NB4 (cell line): ENCODE measurements around the gene TNS4.

ENCODE experiments used
- DNase-seq: peaks from one replicate; pipeline ENCODE4 v3.0.0; 2010; ENCODE audit warnings: low read depth
- H3K4me3 ChIP-seq: one replicate; pipeline ENCODE4 v1.5.1; 2011; ENCODE audit warnings: mild to moderate bottlenecking, low read depth, low read length, moderate library complexity
- MYC ChIP-seq: IDR thresholded peaks from 2 replicates; pipeline ENCODE4 v1.6.1; 2011; ENCODE audit warnings: low read depth, low read length
- POLR2A ChIP-seq: IDR thresholded peaks from 2 replicates; pipeline ENCODE4 v1.6.1; 2011; ENCODE audit warnings: mild to moderate bottlenecking; ENCODE audit not compliant: insufficient read length; ENCODE audit errors: extremely low read depth
- TF ChIP-seq, protein P1 (sequence below): IDR thresholded peaks from one replicate; pipeline ENCODE4 v1.5.1; 2012; ENCODE audit warnings: low read depth, low read length
- TF ChIP-seq, protein P2 (sequence below): IDR thresholded peaks from 2 replicates; pipeline ENCODE4 v1.6.1; 2011; ENCODE audit warnings: low read depth, low read length

TNS4 gene

DNA sequence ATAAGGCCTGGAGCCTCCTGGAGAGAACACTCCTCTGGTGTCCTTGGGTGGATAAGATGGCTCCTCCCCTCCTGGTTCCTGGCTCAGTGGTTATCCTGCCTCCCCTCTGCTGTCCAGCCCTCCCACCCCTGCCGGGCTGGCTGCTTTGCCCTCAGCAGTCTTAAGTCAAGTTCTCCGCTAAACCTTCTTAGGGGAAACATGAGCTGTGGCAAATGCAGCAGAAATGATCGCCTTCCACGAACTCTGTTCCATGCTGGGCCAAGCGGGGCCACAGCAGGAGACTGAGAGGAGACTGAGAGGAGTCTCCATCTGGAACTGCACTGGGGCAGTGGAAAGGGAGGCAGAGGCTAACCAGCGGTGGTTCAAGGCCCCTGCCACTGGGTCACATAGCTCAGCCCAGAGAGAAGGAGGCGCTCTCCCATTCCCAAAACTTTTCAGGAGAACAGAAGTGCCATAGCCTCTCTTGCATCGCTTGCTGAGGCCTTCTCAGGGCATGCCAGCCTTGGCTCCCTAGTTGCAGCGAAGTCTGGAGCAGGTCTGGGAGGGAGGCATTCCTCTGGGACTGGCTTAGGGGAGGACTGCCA is 26.9 kb downstream of the TNS4 start:
- DNase-seq: no peak

DNA sequence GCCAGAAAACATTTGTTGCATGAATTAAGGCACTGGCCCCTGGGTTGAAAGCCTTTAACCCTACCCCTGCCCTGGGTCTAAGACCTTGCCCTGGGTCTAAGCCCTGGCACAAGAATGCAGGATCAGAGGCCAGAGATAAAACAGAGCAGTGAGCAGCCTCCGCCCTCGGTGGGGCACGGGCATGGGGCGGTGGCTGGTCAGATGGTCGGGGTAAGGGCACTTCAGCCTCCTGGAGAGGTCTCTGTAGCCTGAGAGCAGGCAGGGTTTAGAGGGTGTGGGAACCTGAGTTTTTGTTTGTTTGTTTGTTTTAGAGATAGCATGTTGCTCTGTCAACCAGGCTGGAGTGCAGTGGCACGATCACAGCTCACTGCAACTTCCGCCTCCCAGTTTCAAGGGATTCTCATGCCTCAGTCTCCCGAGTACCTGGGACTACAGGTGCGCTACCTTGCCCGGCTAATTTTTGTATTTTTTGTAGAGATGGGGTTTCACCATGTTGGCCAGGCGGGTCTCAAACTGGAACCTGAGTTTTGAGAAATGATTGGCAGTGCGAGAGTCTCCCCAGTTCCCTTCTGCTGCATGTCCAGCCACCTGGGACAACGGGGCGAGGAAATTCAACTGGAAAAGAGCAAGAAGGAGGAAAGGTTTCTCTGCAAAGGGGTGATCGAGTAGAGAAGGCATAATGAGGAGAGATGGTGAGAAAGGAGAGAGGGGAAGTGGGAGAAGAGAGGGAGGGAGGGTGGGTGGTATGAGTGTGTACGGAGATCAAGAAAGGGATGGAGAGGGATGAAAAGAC is 27.7 kb downstream of the TNS4 start:
- no peak overlapping the region for H3K4me3 ChIP-seq
- no peak for TF ChIP-seq POLR2A
- no peak for TF ChIP-seq MYC
- TF ChIP-seq, protein P1, sequence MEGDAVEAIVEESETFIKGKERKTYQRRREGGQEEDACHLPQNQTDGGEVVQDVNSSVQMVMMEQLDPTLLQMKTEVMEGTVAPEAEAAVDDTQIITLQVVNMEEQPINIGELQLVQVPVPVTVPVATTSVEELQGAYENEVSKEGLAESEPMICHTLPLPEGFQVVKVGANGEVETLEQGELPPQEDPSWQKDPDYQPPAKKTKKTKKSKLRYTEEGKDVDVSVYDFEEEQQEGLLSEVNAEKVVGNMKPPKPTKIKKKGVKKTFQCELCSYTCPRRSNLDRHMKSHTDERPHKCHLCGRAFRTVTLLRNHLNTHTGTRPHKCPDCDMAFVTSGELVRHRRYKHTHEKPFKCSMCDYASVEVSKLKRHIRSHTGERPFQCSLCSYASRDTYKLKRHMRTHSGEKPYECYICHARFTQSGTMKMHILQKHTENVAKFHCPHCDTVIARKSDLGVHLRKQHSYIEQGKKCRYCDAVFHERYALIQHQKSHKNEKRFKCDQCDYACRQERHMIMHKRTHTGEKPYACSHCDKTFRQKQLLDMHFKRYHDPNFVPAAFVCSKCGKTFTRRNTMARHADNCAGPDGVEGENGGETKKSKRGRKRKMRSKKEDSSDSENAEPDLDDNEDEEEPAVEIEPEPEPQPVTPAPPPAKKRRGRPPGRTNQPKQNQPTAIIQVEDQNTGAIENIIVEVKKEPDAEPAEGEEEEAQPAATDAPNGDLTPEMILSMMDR: no peak
- TF ChIP-seq, protein P2, sequence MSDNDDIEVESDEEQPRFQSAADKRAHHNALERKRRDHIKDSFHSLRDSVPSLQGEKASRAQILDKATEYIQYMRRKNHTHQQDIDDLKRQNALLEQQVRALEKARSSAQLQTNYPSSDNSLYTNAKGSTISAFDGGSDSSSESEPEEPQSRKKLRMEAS: no peak
- DNase-seq: no peak

More for the DNA sequence above, 26.9 kb downstream of the TNS4 start:
- H3K4me3 ChIP-seq: no peak overlapping the region
- no peak for TF ChIP-seq POLR2A
- TF ChIP-seq, protein P1: no peak
- TF ChIP-seq, protein P2: no peak
- TF ChIP-seq MYC: no peak

DNA sequence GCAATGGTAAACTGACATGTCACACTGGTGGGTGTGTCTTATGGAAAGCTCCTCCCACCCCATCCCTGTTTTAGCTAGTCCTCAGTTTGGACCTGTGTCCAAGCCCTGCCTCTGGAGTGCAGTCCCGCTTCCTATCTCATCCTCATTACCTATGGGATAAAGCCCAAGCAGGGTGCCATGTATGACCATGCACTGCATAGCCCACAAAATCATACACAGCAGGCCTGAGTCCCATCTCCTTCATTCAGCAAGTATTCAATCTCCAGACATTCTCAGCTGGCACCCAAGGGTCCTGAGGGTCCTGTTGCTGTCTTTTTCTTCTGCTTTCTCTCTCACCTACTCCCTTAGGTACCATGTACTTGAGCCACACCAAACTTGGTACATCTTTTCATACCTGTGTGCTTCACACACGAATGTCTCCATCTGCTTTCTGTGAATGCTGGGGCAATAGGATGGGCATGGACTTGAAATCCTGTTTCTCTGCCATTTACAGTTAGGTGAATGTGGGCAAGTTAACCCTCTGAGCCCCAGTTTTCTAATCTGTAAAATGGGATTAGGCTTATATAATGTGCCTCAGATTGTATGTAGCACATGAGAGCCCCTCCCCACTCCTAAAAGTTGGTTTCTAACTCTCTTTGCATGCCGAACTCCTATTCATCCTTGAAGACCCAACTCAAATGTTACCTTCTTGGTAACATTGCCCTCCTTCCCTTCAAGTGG is 28.5 kb downstream of the TNS4 start:
- DNase-seq: no peak
- TF ChIP-seq MYC (no peak), POLR2A (no peak)
- TF ChIP-seq, protein P2: no peak
- TF ChIP-seq, protein P1: no peak

DNA sequence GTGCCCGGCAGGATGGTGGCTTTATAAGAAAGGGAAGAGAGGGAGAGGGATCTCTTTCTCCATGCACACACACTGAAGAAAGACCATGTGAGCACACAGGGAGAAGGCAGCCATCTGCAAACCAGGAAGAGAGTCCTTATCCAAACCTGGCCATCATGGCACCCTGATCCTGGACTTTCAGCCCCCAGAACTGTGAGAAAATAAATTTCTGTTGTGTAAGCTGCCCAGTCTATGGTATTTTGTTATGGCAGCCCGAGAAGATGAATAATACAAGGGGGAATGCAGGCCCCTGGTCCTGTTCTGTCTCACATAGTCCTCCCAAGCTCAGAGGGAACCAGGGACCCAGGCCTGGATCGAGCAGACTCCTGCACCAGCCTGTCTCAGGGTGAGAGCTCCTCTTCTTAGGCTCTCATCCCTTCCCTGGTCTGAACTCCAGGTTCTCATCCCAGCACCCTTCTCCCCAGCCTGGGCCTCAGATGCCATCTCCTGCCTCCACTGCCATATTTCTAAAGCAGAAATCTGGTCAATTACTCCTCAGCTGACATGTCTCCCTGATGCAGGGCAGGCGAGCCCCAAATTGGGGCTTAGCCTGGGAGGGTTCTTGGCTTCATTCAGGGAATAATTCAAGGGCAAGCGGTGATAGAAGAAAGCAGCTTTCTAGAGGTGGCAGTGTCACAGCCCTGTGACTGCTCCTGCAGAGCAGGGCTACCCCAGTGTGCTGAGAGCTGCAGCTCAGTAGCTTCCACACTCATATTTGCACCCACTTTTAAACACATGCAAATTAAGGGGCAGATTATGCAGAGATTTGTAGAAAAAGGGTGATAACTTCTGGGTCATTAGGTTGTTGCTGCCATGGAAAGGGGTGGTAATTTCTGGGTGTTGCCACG is 29.3 kb downstream of the TNS4 start:
- DNase-seq: no peak
- no peak overlapping the region for H3K4me3 ChIP-seq
- TF ChIP-seq, protein P1: no peak
- TF ChIP-seq MYC: no peak
- TF ChIP-seq, protein P2: no peak
- TF ChIP-seq POLR2A: no peak

More for the DNA sequence above, 28.5 kb downstream of the TNS4 start:
- no peak overlapping the region for H3K4me3 ChIP-seq
